ENCODE results near the gene NAV2.

The NAV2 gene

GRCh38 chr11:20025332-20025840, 312.7 kb downstream of the NAV2 start (continued):
- TF ChIP-seq, protein P1, sequence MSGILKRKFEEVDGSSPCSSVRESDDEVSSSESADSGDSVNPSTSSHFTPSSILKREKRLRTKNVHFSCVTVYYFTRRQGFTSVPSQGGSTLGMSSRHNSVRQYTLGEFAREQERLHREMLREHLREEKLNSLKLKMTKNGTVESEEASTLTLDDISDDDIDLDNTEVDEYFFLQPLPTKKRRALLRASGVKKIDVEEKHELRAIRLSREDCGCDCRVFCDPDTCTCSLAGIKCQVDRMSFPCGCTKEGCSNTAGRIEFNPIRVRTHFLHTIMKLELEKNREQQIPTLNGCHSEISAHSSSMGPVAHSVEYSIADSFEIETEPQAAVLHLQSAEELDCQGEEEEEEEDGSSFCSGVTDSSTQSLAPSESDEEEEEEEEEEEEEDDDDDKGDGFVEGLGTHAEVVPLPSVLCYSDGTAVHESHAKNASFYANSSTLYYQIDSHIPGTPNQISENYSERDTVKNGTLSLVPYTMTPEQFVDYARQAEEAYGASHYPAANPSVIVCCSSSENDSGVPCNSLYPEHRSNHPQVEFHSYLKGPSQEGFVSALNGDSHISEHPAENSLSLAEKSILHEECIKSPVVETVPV (CRISPR knock-in tag; IDR thresholded peaks at IDR 0.05), result no peak
- TF ChIP-seq ARNTL (CRISPR knock-in tag; IDR thresholded peaks at IDR 0.05; ENCODE audit: borderline replicate concordance, low read depth) (no peak), TOX (CRISPR knock-in tag; IDR thresholded peaks at IDR 0.05; ENCODE audit: borderline replicate concordance) (no peak), PPARA (CRISPR knock-in tag; IDR thresholded peaks at IDR 0.05; ENCODE audit: borderline replicate concordance) (no peak), ZNF70 (CRISPR knock-in tag; IDR thresholded peaks at IDR 0.05) (no peak), TCF4 (CRISPR knock-in tag; IDR thresholded peaks at IDR 0.05; ENCODE audit: borderline replicate concordance) (no peak)

- TF ChIP-seq BACH2 (CRISPR knock-in tag; IDR thresholded peaks at IDR 0.05; ENCODE audit: borderline replicate concordance) (no peak), ESRRG (CRISPR knock-in tag; IDR thresholded peaks at IDR 0.05) (no peak), ZNF70 (CRISPR knock-in tag; IDR thresholded peaks at IDR 0.05) (no peak), ZC3H10 (CRISPR knock-in tag; IDR thresholded peaks at IDR 0.05) (no peak), TCF4 (CRISPR knock-in tag; IDR thresholded peaks at IDR 0.05; ENCODE audit: borderline replicate concordance) (no peak), ISL1 (CRISPR knock-in tag; IDR thresholded peaks at IDR 0.05) (no peak), PATZ1 (CRISPR knock-in tag; IDR thresholded peaks at IDR 0.05; ENCODE audit: borderline replicate concordance) (no peak), SNAI2 (CRISPR knock-in tag; IDR thresholded peaks at IDR 0.05) (no peak), ARNTL (CRISPR knock-in tag; IDR thresholded peaks at IDR 0.05; ENCODE audit: borderline replicate concordance, low read depth) (no peak), ZNF8 (CRISPR knock-in tag; IDR thresholded peaks at IDR 0.05) (no peak), RARB (CRISPR knock-in tag; IDR thresholded peaks at IDR 0.05) (no peak), PPARA (CRISPR knock-in tag; IDR thresholded peaks at IDR 0.05; ENCODE audit: borderline replicate concordance) (no peak), POU6F1 (CRISPR knock-in tag; IDR thresholded peaks at IDR 0.05; ENCODE audit: borderline replicate concordance, low read depth) (no peak), CSDC2 (CRISPR knock-in tag; IDR thresholded peaks at IDR 0.05) (no peak)
- TF ChIP-seq, protein P2, sequence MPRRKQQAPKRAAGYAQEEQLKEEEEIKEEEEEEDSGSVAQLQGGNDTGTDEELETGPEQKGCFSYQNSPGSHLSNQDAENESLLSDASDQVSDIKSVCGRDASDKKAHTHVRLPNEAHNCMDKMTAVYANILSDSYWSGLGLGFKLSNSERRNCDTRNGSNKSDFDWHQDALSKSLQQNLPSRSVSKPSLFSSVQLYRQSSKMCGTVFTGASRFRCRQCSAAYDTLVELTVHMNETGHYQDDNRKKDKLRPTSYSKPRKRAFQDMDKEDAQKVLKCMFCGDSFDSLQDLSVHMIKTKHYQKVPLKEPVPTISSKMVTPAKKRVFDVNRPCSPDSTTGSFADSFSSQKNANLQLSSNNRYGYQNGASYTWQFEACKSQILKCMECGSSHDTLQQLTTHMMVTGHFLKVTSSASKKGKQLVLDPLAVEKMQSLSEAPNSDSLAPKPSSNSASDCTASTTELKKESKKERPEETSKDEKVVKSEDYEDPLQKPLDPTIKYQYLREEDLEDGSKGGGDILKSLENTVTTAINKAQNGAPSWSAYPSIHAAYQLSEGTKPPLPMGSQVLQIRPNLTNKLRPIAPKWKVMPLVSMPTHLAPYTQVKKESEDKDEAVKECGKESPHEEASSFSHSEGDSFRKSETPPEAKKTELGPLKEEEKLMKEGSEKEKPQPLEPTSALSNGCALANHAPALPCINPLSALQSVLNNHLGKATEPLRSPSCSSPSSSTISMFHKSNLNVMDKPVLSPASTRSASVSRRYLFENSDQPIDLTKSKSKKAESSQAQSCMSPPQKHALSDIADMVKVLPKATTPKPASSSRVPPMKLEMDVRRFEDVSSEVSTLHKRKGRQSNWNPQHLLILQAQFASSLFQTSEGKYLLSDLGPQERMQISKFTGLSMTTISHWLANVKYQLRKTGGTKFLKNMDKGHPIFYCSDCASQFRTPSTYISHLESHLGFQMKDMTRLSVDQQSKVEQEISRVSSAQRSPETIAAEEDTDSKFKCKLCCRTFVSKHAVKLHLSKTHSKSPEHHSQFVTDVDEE (CRISPR knock-in tag; IDR thresholded peaks at IDR 0.05), result no peak
- TF ChIP-seq, protein P1 (CRISPR knock-in tag; IDR thresholded peaks at IDR 0.05), result no peak
- ATAC-seq, result no peak
Observed at GRCh38 chr11:20026629-20027555, 314.3 kb downstream of the NAV2 start.

DNA sequence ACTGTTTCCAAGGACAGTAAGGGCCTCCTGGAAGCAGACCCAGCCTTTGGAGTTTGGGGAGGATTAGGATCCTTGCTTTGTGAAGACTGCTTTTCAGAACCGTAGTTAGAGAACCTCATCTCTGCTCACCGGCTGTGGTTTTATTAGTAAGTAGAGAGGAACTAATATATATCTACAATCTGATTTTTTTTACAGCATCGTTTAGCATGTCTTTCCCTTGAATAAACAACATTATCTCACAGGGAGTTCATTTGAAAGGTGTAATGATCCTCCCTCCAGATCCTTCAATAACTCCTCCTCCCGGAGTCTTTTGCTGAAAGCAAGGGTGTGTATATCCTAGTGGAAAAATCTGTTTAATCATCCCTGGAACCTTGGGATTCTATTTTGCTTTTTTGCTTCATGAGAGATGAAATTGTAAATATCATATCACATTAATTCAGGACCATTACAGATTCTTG, 314.9 kb downstream of the NAV2 start:
- no peak for TF ChIP-seq SNAI2 (CRISPR knock-in tag; IDR thresholded peaks at IDR 0.05)
- no peak for TF ChIP-seq ISL1 (CRISPR knock-in tag; IDR thresholded peaks at IDR 0.05)
- TF ChIP-seq GLIS3 (CRISPR knock-in tag; IDR thresholded peaks at IDR 0.05), result no peak
- TF ChIP-seq ZNF565 (CRISPR knock-in tag; conservative IDR thresholded peaks at IDR 0.05; ENCODE audit: low read depth), result no peak
- no peak for ATAC-seq

All from SK-N-SH treated with all-trans-retinoic acid at 6 μM for 48 hours (cell line).